Lung (tissue), 12 donors: ENCODE measurements around the gene RADX. TPM values are rescaled to one million over a fixed set of nuclear protein-coding genes. Genes with fewer than 3 reads are reported as not detected.
"Not testable (repeated sequence)": the region's sequence is repeated elsewhere in the genome, so short reads cannot be mapped to it uniquely, and the experiment has no call there.

Experiments used
- ATAC-seq: fragments of 200-7000 bp; cut with Tn5 transposase; one replicate; pipeline ENCODE4 v1.9.1; 2020; ENCODE audit warnings: moderate number of reproducible peaks; ENCODE audit not compliant: insufficient read depth, low FRiP score
- DNase-seq, 3 donors: peaks; one replicate each; pipeline ENCODE4 v3.0.0-alpha.2; 2013 to 2017
- H3K27ac ChIP-seq, 2 donors: one replicate each; pipeline ENCODE4 v1.5.1; 2013; ENCODE audit warnings: mild to moderate bottlenecking in 2 of 2, moderate library complexity in 2 of 2, control low read depth in 1 of 2, inconsistent platforms in 1 of 2, low read depth in 1 of 2, low read length in 1 of 2
- H3K27me3 ChIP-seq, 3 donors: one replicate each; pipeline ENCODE4 v1.5.1; 2013; ENCODE audit warnings: low read length in 2 of 3; ENCODE audit not compliant: control insufficient read depth in 3 of 3, insufficient read depth in 3 of 3
- H3K36me3 ChIP-seq, 4 donors: one replicate each; pipeline ENCODE4 v1.5.1; 2013; ENCODE audit warnings: low read length in 4 of 4, mild to moderate bottlenecking in 1 of 4, moderate library complexity in 1 of 4; ENCODE audit not compliant: control insufficient read depth in 4 of 4, insufficient read depth in 4 of 4
- H3K4me1 ChIP-seq, 5 donors: one replicate each; pipeline ENCODE4 v1.5.1; 2013; ENCODE audit warnings: low read length in 5 of 5, mild to moderate bottlenecking in 2 of 5, moderate library complexity in 1 of 5; ENCODE audit not compliant: control insufficient read depth in 5 of 5, insufficient read depth in 5 of 5
- H3K4me3 ChIP-seq: one replicate; pipeline ENCODE4 v1.5.1; 2013; ENCODE audit warnings: mild to moderate bottlenecking, control low read depth, moderate library complexity
- H3K9ac ChIP-seq, 2 donors: one replicate each; pipeline ENCODE4 v1.5.1; 2013; ENCODE audit warnings: low read length in 2 of 2, control low read depth in 1 of 2; ENCODE audit not compliant: insufficient read depth in 1 of 2
- H3K9me3 ChIP-seq, 4 donors: one replicate each; pipeline ENCODE4 v1.5.1; 2013; ENCODE audit warnings: low read length in 3 of 4, mild to moderate bottlenecking in 1 of 4, moderate library complexity in 1 of 4; ENCODE audit not compliant: control insufficient read depth in 4 of 4, insufficient read depth in 3 of 4
- CTCF ChIP-seq: IDR thresholded peaks from 2 replicates; pipeline ENCODE4 v1.5.1; 2012; ENCODE audit warnings: mild to moderate bottlenecking; ENCODE audit errors: control extremely low read depth, extremely low read depth
- WGBS, 2 donors: extraction: QIAGEN DNeasy Blood & Tissue Kit; methylation state at CpG; one replicate each; pipeline ENCODE4 v1.1.7; 2013; 5-methylcytosine and 5-hydroxymethylcytosine counted together
- polyA plus RNA-seq, 2 donors: library from polyadenylated mRNA; stranded (reverse); fragments of 200-250 nt; gene quantifications; one replicate each; pipeline ENCODE4 v1.2.1, GENCODE V29; 2013
- total RNA-seq, 2 donors: library from RNA; depleted of rRNA in 1 of 2; stranded (reverse); fragments of >200 nt in 1 of 2; gene quantifications; one replicate each; pipeline ENCODE4 v1.2.1, GENCODE V29; 2014 to 2021
- donor health status: control.
- donor health status: control.
- donor health status: Bipolar disorder and iron deficiency.
- donor health status: healthy.
- donor health status: DM: yes; HTN: yes; CAD: no.

RADX gene
- total and polyA plus RNA-seq, 4 donors, result 2.6 to 9.2 (median 5.7) TPM

- Histone ChIP-seq H3K27ac (no peak overlapping the region), H3K9ac (no peak overlapping the region), H3K4me1 (no peaks in the 10 kb centered on the region), H3K9me3 (no peaks in the 10 kb centered on the region), H3K36me3 (no peaks in the 10 kb centered on the region), H3K27me3 (peaks cover 0 to 11% (median 0%) of the 10 kb centered on the region in 3 donors), H3K4me3 (no peak overlapping the region)
- DNase-seq (no peak), ATAC-seq (no peak)
- no peak for TF ChIP-seq CTCF
- WGBS, 2 donors, result 63 to 65% methylated on average over 1 of the region's 1 CpG
Measured at GRCh38 chrX:106649523-106650428, 38.0 kb downstream of the RADX start.

- not testable (repeated sequence) for ATAC-seq, H3K9ac ChIP-seq, H3K27ac ChIP-seq, H3K4me1 ChIP-seq, H3K9me3 ChIP-seq, H3K36me3 ChIP-seq, DNase-seq, H3K4me3 ChIP-seq
- H3K27me3 ChIP-seq, result peaks cover 0 to 14% (median 0%) of the 10 kb centered on the region in 3 donors
- 77 to 100% methylated on average over 2 of the region's 2 CpGs for WGBS, 2 donors
Measured at GRCh38 chrX:106653625-106654024, 41.8 kb downstream of the RADX start.

GRCh38 chrX:106670631-106671030 is 58.9 kb downstream of the RADX start:
- no peak for DNase-seq
- Histone ChIP-seq H3K36me3 (no peaks in the 10 kb centered on the region), H3K9me3 (no peaks in the 10 kb centered on the region), H3K4me1 (no peaks in the 10 kb centered on the region), H3K4me3 (no peak overlapping the region), H3K27me3 (peaks cover 0 to 15% (median 0%) of the 10 kb centered on the region in 3 donors), H3K9ac (no peak overlapping the region), H3K27ac (no peak overlapping the region)
- no peak for TF ChIP-seq CTCF
- ATAC-seq, result no peak
- 83 to 95% methylated on average over 1 of the region's 1 CpG for WGBS, 2 donors

- H3K4me1 ChIP-seq, result no peaks in the 10 kb centered on the region
- ATAC-seq, result no peak
- H3K4me3 ChIP-seq, result no peak overlapping the region
- no peak for TF ChIP-seq CTCF
- DNase-seq, result no peak
- H3K9me3 ChIP-seq, result no peaks in the 10 kb centered on the region
- WGBS, 2 donors, result 62 to 86% methylated on average over 4 of the region's 4 CpGs
- H3K9ac ChIP-seq, result no peak overlapping the region
- H3K36me3 ChIP-seq, result no peaks in the 10 kb centered on the region
- no peak overlapping the region for H3K27ac ChIP-seq
- H3K27me3 ChIP-seq, result peaks cover 0 to 16% (median 0%) of the 10 kb centered on the region in 3 donors
Measured at GRCh38 chrX:106672527-106672926, 60.7 kb downstream of the RADX start.
